ENCODE measurements around the gene GPRIN2.
"Not testable (repeated sequence)": the region's sequence is repeated elsewhere in the genome, so short reads cannot be mapped to it uniquely, and the experiment has no call there.

GPRIN2 gene

DNA sequence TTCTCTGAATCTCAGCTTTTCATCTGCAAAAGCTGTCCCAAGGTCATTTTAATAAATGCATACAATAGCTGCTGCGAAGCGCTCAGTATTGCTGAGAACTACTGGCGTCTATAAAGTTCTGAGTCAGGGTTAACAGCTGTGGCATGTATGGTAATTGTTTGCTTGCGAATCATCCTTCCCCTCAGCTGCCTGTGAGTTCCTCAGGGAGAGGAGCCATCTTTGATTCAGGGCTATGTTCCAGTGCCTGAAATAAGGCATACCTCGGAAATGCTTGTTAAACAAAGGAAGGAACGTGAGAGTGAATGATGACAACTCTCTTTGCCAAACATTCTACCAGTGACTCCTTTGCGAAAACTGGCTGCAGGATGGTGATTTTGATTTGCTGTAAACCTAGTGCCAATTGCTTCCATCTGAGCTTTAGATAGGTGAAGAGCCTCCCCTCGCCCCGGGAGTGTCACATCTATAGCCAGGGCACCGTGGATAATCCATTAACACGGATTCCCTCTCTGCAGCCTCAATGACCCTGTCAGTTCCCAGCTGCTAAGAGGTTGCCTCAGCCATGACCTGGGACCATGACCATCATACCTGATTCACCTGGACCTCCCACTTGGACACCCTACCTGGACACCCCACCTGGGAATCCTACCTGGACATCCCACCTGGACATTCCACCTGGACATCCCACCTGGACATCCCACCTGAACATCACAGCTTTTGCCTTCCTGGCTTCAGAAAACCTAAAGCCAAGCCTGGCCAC lies 39.6 kb downstream of the GPRIN2 start:
- no peak for DNase-seq

DNA sequence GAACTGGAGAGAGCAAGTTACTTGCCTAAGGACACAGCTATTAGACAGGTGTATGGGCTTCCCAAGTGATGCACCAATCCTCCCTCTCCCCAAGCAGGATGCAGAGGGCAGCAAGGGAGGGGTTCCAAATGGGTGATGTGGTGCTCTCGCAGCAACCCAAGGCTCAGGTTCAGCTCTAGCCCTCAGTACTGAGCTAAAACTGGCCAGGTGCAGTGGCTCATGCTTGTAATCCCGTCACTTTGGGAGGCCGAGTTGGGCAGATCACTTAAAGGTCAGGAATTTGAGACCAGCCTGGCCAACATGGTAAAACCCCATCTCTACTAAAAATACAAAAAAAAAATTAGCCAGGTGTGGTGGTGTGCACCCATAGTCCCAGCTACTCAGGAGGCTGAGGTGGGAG lies 40.7 kb downstream of the GPRIN2 start:
- no peak for DNase-seq

DNA sequence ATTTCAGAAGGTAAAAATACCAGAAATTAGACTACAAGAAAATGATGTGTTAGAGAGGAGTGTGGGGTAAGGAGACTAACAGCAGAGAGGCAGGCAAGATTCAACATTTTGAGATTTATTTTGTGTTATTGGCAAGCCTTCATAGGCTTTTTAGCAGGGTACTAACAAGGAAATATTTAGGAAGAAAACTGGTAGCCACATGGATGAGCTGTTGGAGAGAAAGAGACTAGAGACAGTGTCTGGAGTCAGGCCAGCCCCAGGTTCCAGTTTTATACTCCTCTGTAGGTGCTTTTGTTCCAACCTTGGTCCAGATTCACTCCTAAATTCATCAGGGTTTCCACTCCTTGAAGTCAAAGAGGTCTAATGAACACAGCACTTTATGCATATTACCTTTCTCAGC lies 41.1 kb downstream of the GPRIN2 start:
- no peak for DNase-seq

GRCh38 chr10:46514899-46515298 lies 41.6 kb downstream of the GPRIN2 start:
- DNase-seq = no peak

- DNase-seq = no peak
Measured at GRCh38 chr10:46514431-46514861, 42.0 kb downstream of the GPRIN2 start.

DNA sequence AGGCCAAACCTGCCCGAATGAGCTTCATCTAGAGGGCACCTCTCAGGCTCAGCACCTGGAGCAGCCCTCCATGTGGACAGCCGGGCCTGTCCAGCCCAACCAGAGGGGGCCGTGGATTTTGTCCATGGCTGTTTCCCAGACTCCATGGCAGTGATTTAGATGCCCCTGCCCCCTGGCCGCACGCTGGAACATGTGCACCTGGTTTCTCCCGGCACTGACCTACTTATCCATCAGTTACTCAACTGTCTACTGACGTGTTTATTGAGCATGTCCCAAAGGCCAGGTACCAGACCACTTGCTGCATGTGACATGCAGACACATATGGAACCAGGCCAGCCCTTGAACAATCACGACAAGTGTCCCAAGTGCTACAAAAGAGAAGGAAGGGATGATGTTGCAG lies 43.1 kb downstream of the GPRIN2 start:
- not testable (repeated sequence) for DNase-seq

DNA sequence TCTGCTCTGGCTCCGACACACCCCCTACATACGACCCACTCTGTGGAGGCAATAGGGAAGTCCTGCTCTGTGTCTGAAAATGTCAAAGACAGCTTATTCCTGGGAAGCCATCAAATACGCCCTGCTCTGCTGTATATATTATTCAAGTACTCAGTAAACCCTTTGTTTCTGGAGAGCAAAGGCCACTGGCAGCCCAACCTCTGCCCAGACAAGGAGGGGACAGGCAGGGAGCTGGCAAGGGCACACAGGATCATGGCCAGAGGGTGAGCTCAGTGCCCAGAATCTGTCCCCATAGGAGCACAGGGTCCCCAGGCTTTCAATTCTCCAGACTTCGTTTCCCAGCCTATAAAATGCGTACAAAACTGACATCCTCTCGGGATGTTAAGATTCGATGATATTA lies 43.7 kb downstream of the GPRIN2 start:
- DNase-seq = not testable (repeated sequence)

DNA sequence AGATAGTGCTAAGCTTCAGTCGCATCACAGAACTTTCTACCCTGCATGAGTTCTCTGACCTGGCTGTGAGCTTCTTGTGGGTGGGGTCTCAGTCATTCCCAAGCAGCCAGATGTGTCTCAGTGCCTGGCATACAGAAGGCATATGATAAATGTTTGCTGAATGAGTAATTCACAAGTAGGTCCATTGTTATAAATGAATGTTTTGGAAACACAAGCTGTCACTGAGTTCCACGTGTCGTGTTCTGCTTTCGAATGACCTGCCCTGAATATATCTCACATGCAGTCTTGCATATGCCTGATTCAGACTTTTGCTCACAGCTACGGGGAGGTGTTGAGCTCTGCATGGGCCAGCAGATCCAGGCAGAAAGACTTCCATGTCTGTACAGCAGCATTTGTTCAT lies 44.5 kb downstream of the GPRIN2 start:
- DNase-seq = not testable (repeated sequence)

Measured in NCI-H1930 (cell line).